Progenitor cell of endocrine pancreas (in vitro differentiated cells): Measurements from ENCODE around the gene CAMK1D. TPM values are rescaled to one million over a fixed set of nuclear protein-coding genes. Genes with fewer than 3 reads are reported as not detected.

Source experiments
- DNase-seq: peaks from one replicate; pipeline ENCODE4 v3.0.0; 2021; ENCODE audit warnings: low spot score; ENCODE audit not compliant: unreplicated experiment
- H3K27ac Mint-ChIP-seq: 2 replicates; pipeline ENCODE4 v1.8.0; 2021; ENCODE audit warnings: mild to moderate bottlenecking, moderate library complexity, mixed read lengths
- H3K27me3 Mint-ChIP-seq: 2 replicates; pipeline ENCODE4 v1.8.0; 2021; ENCODE audit warnings: mixed read lengths
- H3K36me3 Mint-ChIP-seq: 2 replicates; pipeline ENCODE4 v1.8.0; 2022; ENCODE audit warnings: mixed read lengths; ENCODE audit not compliant: insufficient read depth
- H3K4me1 Mint-ChIP-seq: 2 replicates; pipeline ENCODE4 v1.8.0; 2021; ENCODE audit warnings: low read depth, mixed read lengths
- H3K4me3 Mint-ChIP-seq: 2 replicates; pipeline ENCODE4 v1.8.0; 2021; ENCODE audit warnings: low read depth, mild to moderate bottlenecking, moderate library complexity, mixed read lengths
- H3K9me3 Mint-ChIP-seq: 2 replicates; pipeline ENCODE4 v1.8.0; 2021; ENCODE audit warnings: low read depth, mixed read lengths
- CTCF ChIP-seq: fragments of 200-600 bp; sonication (generic); IDR thresholded peaks from one replicate; pipeline ENCODE4 v1.5.0; 2021; ENCODE audit warnings: antibody characterized with exemption, mild to moderate bottlenecking; ENCODE audit not compliant: unreplicated experiment
- total RNA-seq: library from RNA; stranded (reverse); gene quantifications from 2 replicates; pipeline ENCODE4 v1.2.1, GENCODE V29; 2021

Gene CAMK1D
- total RNA-seq, 1 donor from 2014 or later, result 10.8 TPM

- Mint-ChIP-seq H3K4me3 (no peak overlapping the region), H3K27me3 (no peaks in the 10 kb centered on the region), H3K27ac (no peak overlapping the region), H3K4me1 (peaks cover 16% of the 10 kb centered on the region), H3K9me3 (no peaks in the 10 kb centered on the region), H3K36me3 (peaks cover 2% of the 10 kb centered on the region)
- no peak for DNase-seq
- no peak for TF ChIP-seq CTCF
Measured at GRCh38 chr10:12780634-12781601, 431.6 kb downstream of the CAMK1D start.

DNA sequence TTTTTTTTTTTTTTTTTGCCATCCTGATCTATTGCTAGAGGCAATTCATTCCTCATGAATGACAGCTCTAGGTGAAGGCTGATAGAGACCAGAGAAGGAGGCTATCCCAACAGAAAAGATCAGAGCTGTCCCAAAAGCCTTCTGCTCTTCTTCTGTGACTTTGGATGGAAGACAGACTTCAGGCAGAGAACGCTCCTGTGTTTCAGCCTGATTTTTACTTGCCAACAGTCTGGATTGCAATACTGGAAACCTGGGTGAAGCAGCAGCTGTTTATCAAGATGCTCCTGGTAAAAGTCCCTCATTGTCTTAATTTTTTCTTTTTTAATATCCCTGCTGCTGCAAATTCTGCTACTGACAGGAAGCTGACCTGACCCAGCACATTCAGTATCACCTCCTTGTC is 432.6 kb downstream of the CAMK1D start:
- Mint-ChIP-seq H3K4me1 (peaks cover 6% of the 10 kb centered on the region), H3K9me3 (no peaks in the 10 kb centered on the region), H3K36me3 (peaks cover under 1% of the 10 kb centered on the region), H3K27me3 (no peaks in the 10 kb centered on the region), H3K4me3 (no peak overlapping the region), H3K27ac (no peak overlapping the region)
- no peak for TF ChIP-seq CTCF
- no peak for DNase-seq

GRCh38 chr10:12782537-12782936 is 433.2 kb downstream of the CAMK1D start:
- Mint-ChIP-seq H3K27me3 (no peaks in the 10 kb centered on the region), H3K9me3 (no peaks in the 10 kb centered on the region), H3K36me3 (no peaks in the 10 kb centered on the region), H3K27ac (no peak overlapping the region), H3K4me3 (no peak overlapping the region), H3K4me1 (peaks cover 4% of the 10 kb centered on the region)
- peak; percentile 64 for TF ChIP-seq CTCF
- no peak for DNase-seq

DNA sequence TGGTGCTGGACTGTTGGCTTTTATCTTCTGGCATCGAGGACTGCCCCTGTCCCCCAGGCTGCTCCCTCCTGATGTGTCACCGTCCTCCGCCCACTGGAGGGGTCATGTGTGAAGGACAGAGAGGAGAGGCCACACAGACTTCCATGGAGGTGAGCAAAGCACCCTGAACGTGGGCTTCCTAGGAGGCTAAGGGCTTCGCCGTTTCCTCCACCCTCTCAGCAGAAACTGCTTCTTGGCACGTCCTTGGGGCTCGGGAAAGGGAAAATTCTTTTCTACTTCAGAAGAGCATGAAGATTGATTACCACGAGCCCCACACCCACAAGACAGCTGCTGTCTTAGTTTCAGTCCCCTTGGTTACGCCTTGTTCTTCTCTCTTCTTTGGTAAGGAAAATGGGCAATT is 433.9 kb downstream of the CAMK1D start:
- Mint-ChIP-seq H3K4me3 (no peak overlapping the region), H3K36me3 (no peaks in the 10 kb centered on the region), H3K27ac (no peak overlapping the region)

GRCh38 chr10:12784646-12785045 is 435.3 kb downstream of the CAMK1D start:
- Mint-ChIP-seq H3K4me1 (peaks cover 4% of the 10 kb centered on the region), H3K4me3 (no peak overlapping the region), H3K9me3 (no peaks in the 10 kb centered on the region), H3K27me3 (peaks cover 2% of the 10 kb centered on the region), H3K36me3 (no peaks in the 10 kb centered on the region), H3K27ac (no peak overlapping the region)
- DNase-seq, result no peak
- TF ChIP-seq CTCF, result no peak

More for the DNA sequence above, 433.9 kb downstream of the CAMK1D start:
- H3K9me3 Mint-ChIP-seq, result no peaks in the 10 kb centered on the region
- peaks cover 4% of the 10 kb centered on the region for H3K4me1 Mint-ChIP-seq
- no peak for TF ChIP-seq CTCF
- no peaks in the 10 kb centered on the region for H3K27me3 Mint-ChIP-seq
- DNase-seq, result no peak
